H9 (cell line): ENCODE results near the gene RAB19. TPM values are rescaled to one million over a fixed set of nuclear protein-coding genes. Genes with fewer than 3 reads are reported as not detected.

ENCODE experiments used
- DNase-seq: peaks from one replicate; pipeline ENCODE4 v3.0.0-alpha.2; 2017
- H2AFZ ChIP-seq: one replicate; pipeline ENCODE4 v1.6.1; 2013; ENCODE audit warnings: mild to moderate bottlenecking, low read length, control low read depth, moderate library complexity
- H2AK5ac ChIP-seq: 2 replicates; pipeline ENCODE4 v1.6.1; 2013; ENCODE audit warnings: low read length, control low read depth, mixed read lengths; ENCODE audit not compliant: insufficient read length
- H2BK120ac ChIP-seq: one replicate; pipeline ENCODE4 v1.6.1; 2013; ENCODE audit warnings: low read depth, mild to moderate bottlenecking, low read length, control low read depth, inconsistent platforms; ENCODE audit not compliant: poor library complexity, severe bottlenecking
- H2BK12ac ChIP-seq: 2 replicates; pipeline ENCODE4 v1.6.1; 2013; ENCODE audit warnings: low read length, control low read depth, mixed read lengths, low read depth; ENCODE audit not compliant: insufficient read length
- H2BK15ac ChIP-seq: 2 replicates; pipeline ENCODE4 v1.6.1; 2013; ENCODE audit warnings: low read depth, low read length, control low read depth
- H2BK20ac ChIP-seq: one replicate; pipeline ENCODE4 v1.6.1; 2013; ENCODE audit warnings: low read depth, mild to moderate bottlenecking, low read length, control low read depth, inconsistent platforms; ENCODE audit not compliant: poor library complexity, severe bottlenecking
- H2BK5ac ChIP-seq: 2 replicates; pipeline ENCODE4 v1.6.1; 2013; ENCODE audit warnings: low read length, control low read depth, mixed read lengths; ENCODE audit not compliant: insufficient read length
- H3K14ac ChIP-seq: 2 replicates; pipeline ENCODE4 v1.6.1; 2013; ENCODE audit warnings: low read length, control low read depth; ENCODE audit not compliant: insufficient read depth
- H3K18ac ChIP-seq: 2 replicates; pipeline ENCODE4 v1.6.1; 2013; ENCODE audit warnings: low read depth, mild to moderate bottlenecking, mixed read lengths, low read length, control low read depth; ENCODE audit not compliant: insufficient read length
- H3K23ac ChIP-seq: 2 replicates; pipeline ENCODE4 v1.6.1; 2013; ENCODE audit warnings: low read length, control low read depth, mixed read lengths, low read depth; ENCODE audit not compliant: insufficient read length
- H3K23me2 ChIP-seq: 2 replicates; pipeline ENCODE4 v1.6.1; 2013; ENCODE audit warnings: low read depth, mild to moderate bottlenecking, mixed read lengths, low read length, control low read depth; ENCODE audit not compliant: insufficient read length, poor library complexity, severe bottlenecking
- H3K27ac ChIP-seq: 2 replicates; pipeline ENCODE4 v1.5.1; 2013; ENCODE audit warnings: low read length, control low read depth, mixed read lengths, low read depth; ENCODE audit not compliant: insufficient read length
- H3K27me3 ChIP-seq: 2 replicates; pipeline ENCODE4 v1.6.1; 2013; ENCODE audit warnings: low read length, control low read depth, inconsistent platforms; ENCODE audit not compliant: insufficient read depth
- H3K4ac ChIP-seq: 2 replicates; pipeline ENCODE4 v1.6.1; 2013; ENCODE audit warnings: low read depth, mild to moderate bottlenecking, control low read depth, inconsistent platforms, low read length, moderate library complexity
- H3K4me1 ChIP-seq: 2 replicates; pipeline ENCODE4 v1.6.1; 2013; ENCODE audit warnings: low read length, control low read depth, inconsistent platforms; ENCODE audit not compliant: insufficient read depth
- H3K4me2 ChIP-seq: 2 replicates; pipeline ENCODE4 v1.6.1; 2013; ENCODE audit warnings: low read length, control low read depth, mixed read lengths; ENCODE audit not compliant: insufficient read length, insufficient read depth
- H3K56ac ChIP-seq: 2 replicates; pipeline ENCODE4 v1.6.1; 2013; ENCODE audit warnings: low read depth, mild to moderate bottlenecking, mixed read lengths, low read length, control low read depth; ENCODE audit not compliant: insufficient read length
- H3K79me1 ChIP-seq: 2 replicates; pipeline ENCODE4 v1.6.1; 2013; ENCODE audit warnings: low read depth, mild to moderate bottlenecking, moderate library complexity, low read length, control low read depth, inconsistent platforms; ENCODE audit not compliant: insufficient read depth, poor library complexity, severe bottlenecking
- H3K79me2 ChIP-seq: 2 replicates; pipeline ENCODE4 v1.6.1; 2013; ENCODE audit warnings: low read length, control low read depth, inconsistent platforms; ENCODE audit not compliant: insufficient read depth
- H3K9ac ChIP-seq: 2 replicates; pipeline ENCODE4 v1.6.1; 2013; ENCODE audit warnings: low read length, control low read depth, mixed read lengths; ENCODE audit not compliant: insufficient read length; ENCODE audit errors: extremely low read depth
- H3K9me3 ChIP-seq: one replicate; pipeline ENCODE4 v1.6.1; 2013; ENCODE audit warnings: low read depth, low read length, inconsistent platforms; ENCODE audit not compliant: control insufficient read depth
- H3T11ph ChIP-seq: one replicate; pipeline ENCODE4 v1.6.1; 2013; ENCODE audit warnings: mild to moderate bottlenecking, low read length, control low read depth, inconsistent platforms
- H4K20me1 ChIP-seq: one replicate; pipeline ENCODE4 v1.6.1; 2013; ENCODE audit not compliant: control insufficient read depth, insufficient read length, insufficient read depth
- H4K5ac ChIP-seq: 2 replicates; pipeline ENCODE4 v1.6.1; 2013; ENCODE audit warnings: low read depth, mild to moderate bottlenecking, mixed read lengths, low read length, control low read depth; ENCODE audit not compliant: insufficient read length
- H4K8ac ChIP-seq: replicated peaks from 2 replicates; pipeline ENCODE4 v1.6.1; 2013; ENCODE audit warnings: low read length, control low read depth, mixed read lengths, low read depth; ENCODE audit not compliant: insufficient read length
- H4K91ac ChIP-seq: 2 replicates; pipeline ENCODE4 v1.6.1; 2013; ENCODE audit warnings: low read depth, mild to moderate bottlenecking, moderate library complexity, mixed read lengths, low read length, control low read depth; ENCODE audit not compliant: insufficient read length
- H3K27ac Mint-ChIP-seq, 3 experiments: 2 replicates in 2 of 3; 3 replicates in 1 of 3; pipeline ENCODE4 v1.8.0; 2020 to 2021; ENCODE audit warnings: mixed read lengths in 3 of 3, mild to moderate bottlenecking in 1 of 3, moderate library complexity in 1 of 3
- H3K27me3 Mint-ChIP-seq: 2 replicates; pipeline ENCODE4 v1.8.0; 2021; ENCODE audit warnings: low read depth, mild to moderate bottlenecking, moderate library complexity, mixed read lengths
- H3K36me3 Mint-ChIP-seq, 3 experiments: 2 replicates in 2 of 3; 3 replicates in 1 of 3; pipeline ENCODE4 v1.8.0; 2020 to 2021; ENCODE audit warnings: low read depth in 3 of 3, mixed read lengths in 3 of 3; ENCODE audit not compliant: insufficient read depth in 1 of 3
- H3K4me1 Mint-ChIP-seq, 2 experiments: 2 replicates each; pipeline ENCODE4 v1.8.0; 2020; ENCODE audit warnings: mixed read lengths in 2 of 2
- H3K4me3 Mint-ChIP-seq, 2 experiments: 2 replicates in 1 of 2; 3 replicates in 1 of 2; pipeline ENCODE4 v1.8.0; 2020 to 2021; ENCODE audit warnings: mild to moderate bottlenecking in 2 of 2, mixed read lengths in 2 of 2, moderate library complexity in 1 of 2
- H3K9me3 Mint-ChIP-seq, 2 experiments: 2 replicates in 1 of 2; 3 replicates in 1 of 2; pipeline ENCODE4 v1.8.0; 2020; ENCODE audit warnings: mild to moderate bottlenecking in 2 of 2, mixed read lengths in 2 of 2, moderate library complexity in 1 of 2
- WGBS: extraction: QIAGEN DNeasy Blood & Tissue Kit; methylation state at CpG from one replicate; pipeline ENCODE4 v1.1.7; 2013; ENCODE audit warnings: missing lambda C conversion rate, low lambda C conversion rate, mixed read lengths; ENCODE audit not compliant: insufficient read length; ENCODE audit errors: extremely low coverage; 5-methylcytosine and 5-hydroxymethylcytosine counted together
- total RNA-seq: library from RNA; stranded (reverse); gene quantifications from 2 replicates; pipeline ENCODE4 v1.2.1, GENCODE V29; 2021
- TF ChIP-seq, protein P1 (sequence below): fragments of 200-600 bp; sonication (generic); conservative IDR thresholded peaks from 3 replicates; pipeline ENCODE4 v1.8.0; 2021; ENCODE audit warnings: antibody characterized with exemption, mild to moderate bottlenecking

The RAB19 gene
- total RNA-seq, 1 experiment from 2014 or later = 15.1 TPM

DNA sequence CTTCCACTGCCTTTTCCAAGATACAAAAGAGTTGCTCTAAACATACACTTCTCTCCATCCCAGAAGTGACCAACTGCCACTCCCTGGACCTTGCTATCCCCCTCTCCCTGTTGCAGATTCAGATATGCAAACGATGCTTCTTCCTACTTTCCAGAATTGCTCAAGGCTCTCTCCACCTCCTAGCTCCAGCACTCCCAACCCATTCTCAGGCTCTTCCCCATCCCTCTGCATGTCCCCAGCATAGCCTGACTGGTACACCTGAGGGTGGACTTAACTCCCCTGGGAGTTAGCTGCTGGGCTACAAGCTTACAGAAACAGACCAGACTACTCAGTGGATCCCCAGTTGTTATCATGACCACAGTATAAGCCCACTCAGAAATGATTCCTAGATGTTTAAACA is 47.9 kb downstream of the RAB19 start:
- peaks cover 83 to 86% of the 10 kb centered on the region in 2 experiments for H3K4me1 Mint-ChIP-seq
- no peaks in the 10 kb centered on the region for H3K9me3 ChIP-seq

More for the DNA sequence above, 47.9 kb downstream of the RAB19 start:
- peaks cover 37% of the 10 kb centered on the region for H3K4me1 ChIP-seq
- no peak overlapping the region for H2BK5ac ChIP-seq
- H3K4me2 ChIP-seq = no peak overlapping the region
- no peak overlapping the region for H3K56ac ChIP-seq
- H2BK15ac ChIP-seq = no peak overlapping the region
- no peaks in the 10 kb centered on the region; a peak in 2 of 5 replicates for H3K9me3 Mint-ChIP-seq
- no peak overlapping the region for H4K8ac ChIP-seq
- no peaks in the 10 kb centered on the region for H3K27me3 Mint-ChIP-seq
- no peak overlapping the region for H2AFZ ChIP-seq
- no peaks in the 10 kb centered on the region for H4K20me1 ChIP-seq
- H3K79me2 ChIP-seq = no peaks in the 10 kb centered on the region
- TF ChIP-seq, protein P1, sequence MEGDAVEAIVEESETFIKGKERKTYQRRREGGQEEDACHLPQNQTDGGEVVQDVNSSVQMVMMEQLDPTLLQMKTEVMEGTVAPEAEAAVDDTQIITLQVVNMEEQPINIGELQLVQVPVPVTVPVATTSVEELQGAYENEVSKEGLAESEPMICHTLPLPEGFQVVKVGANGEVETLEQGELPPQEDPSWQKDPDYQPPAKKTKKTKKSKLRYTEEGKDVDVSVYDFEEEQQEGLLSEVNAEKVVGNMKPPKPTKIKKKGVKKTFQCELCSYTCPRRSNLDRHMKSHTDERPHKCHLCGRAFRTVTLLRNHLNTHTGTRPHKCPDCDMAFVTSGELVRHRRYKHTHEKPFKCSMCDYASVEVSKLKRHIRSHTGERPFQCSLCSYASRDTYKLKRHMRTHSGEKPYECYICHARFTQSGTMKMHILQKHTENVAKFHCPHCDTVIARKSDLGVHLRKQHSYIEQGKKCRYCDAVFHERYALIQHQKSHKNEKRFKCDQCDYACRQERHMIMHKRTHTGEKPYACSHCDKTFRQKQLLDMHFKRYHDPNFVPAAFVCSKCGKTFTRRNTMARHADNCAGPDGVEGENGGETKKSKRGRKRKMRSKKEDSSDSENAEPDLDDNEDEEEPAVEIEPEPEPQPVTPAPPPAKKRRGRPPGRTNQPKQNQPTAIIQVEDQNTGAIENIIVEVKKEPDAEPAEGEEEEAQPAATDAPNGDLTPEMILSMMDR = no peak
- H3K27ac Mint-ChIP-seq = peak overlapping the region; percentile 0 to 33 (median 27); a peak in 5 of 7 replicates
- H2AK5ac ChIP-seq = no peak overlapping the region
- peaks cover 32 to 42% (median 39%) of the 10 kb centered on the region in 3 experiments for H3K36me3 Mint-ChIP-seq
- H2BK12ac ChIP-seq = no peak overlapping the region
- no peak overlapping the region for H3K23ac ChIP-seq
- no peaks in the 10 kb centered on the region for H3K23me2 ChIP-seq
- no peak overlapping the region for H2BK120ac ChIP-seq
- no peak overlapping the region for H3K27ac ChIP-seq
- WGBS = no CpG with 5 or more reads among the region's 1 CpG
- H3K79me1 ChIP-seq = peaks cover 2% of the 10 kb centered on the region
- no peak overlapping the region for H3K18ac ChIP-seq
- no peak overlapping the region for H3K9ac ChIP-seq
- H3K27me3 ChIP-seq = no peaks in the 10 kb centered on the region
- no peak overlapping the region for H3K14ac ChIP-seq
- no peak overlapping the region for H2BK20ac ChIP-seq
- H3T11ph ChIP-seq = no peak overlapping the region
- H4K5ac ChIP-seq = no peak overlapping the region
- H3K4me3 Mint-ChIP-seq = no peak overlapping the region
- no peak overlapping the region for H3K4ac ChIP-seq
- DNase-seq = no peak
- no peak overlapping the region for H4K91ac ChIP-seq
